Urinary bladder (tissue), 2 donors: ENCODE results near the gene SARM1. TPM values are rescaled to one million over a fixed set of nuclear protein-coding genes. Genes with fewer than 3 reads are reported as not detected.

Source experiments
- polyA plus RNA-seq: library from polyadenylated mRNA; stranded (reverse); fragments of 200-250 nt; gene quantifications from one replicate; pipeline ENCODE4 v1.2.3, GENCODE V29; 2013
- total RNA-seq: library from RNA; depleted of rRNA; stranded (reverse); fragments of >200 nt; gene quantifications from one replicate; pipeline ENCODE4 v1.2.3, GENCODE V29; 2014
- donor health status: healthy.

Gene SARM1
- total and polyA plus RNA-seq, 2 donors = 10.2 to 16.6 TPM

Other genes with a start within 250 kb of the SARM1 start
- 62.7 TPM for gene TMEM97, start 52.5 kb upstream of the SARM1 start, total RNA-seq
- gene TMEM97, start 52.5 kb upstream of the SARM1 start, polyA plus RNA-seq = 16.8 TPM
- 57.4 TPM for gene IFT20, start 36.2 kb upstream of the SARM1 start, total RNA-seq
- gene IFT20, start 36.2 kb upstream of the SARM1 start, polyA plus RNA-seq = 45.4 TPM
- gene TNFAIP1, start 35.9 kb upstream of the SARM1 start, total RNA-seq = 20.4 TPM
- gene TNFAIP1, start 35.9 kb upstream of the SARM1 start, polyA plus RNA-seq = 27.2 TPM
- gene POLDIP2, start 14.2 kb upstream of the SARM1 start, total RNA-seq = 35.1 TPM
- gene POLDIP2, start 14.2 kb upstream of the SARM1 start, polyA plus RNA-seq = 79.6 TPM
- not detected for gene SEBOX, start 6.5 kb upstream of the SARM1 start, total RNA-seq
- not detected for gene SEBOX, start 6.5 kb upstream of the SARM1 start, polyA plus RNA-seq
- gene VTN, start 1.4 kb upstream of the SARM1 start, total RNA-seq = 1.1 TPM
- gene VTN, start 1.4 kb upstream of the SARM1 start, polyA plus RNA-seq = 7.4 TPM
- 11.2 TPM for gene SLC46A1, start 34.5 kb downstream of the SARM1 start, total RNA-seq
- gene SLC46A1, start 34.5 kb downstream of the SARM1 start, polyA plus RNA-seq = 7.4 TPM
- gene SLC13A2, start 102.0 kb downstream of the SARM1 start, total RNA-seq = not detected
- gene SLC13A2, start 102.0 kb downstream of the SARM1 start, polyA plus RNA-seq = 0.03 TPM
- gene FOXN1, start 134.7 kb downstream of the SARM1 start, total RNA-seq = 0.11 TPM
- gene FOXN1, start 134.7 kb downstream of the SARM1 start, polyA plus RNA-seq = 0.13 TPM
- gene UNC119, start 180.9 kb downstream of the SARM1 start, total RNA-seq = 15.2 TPM
- gene UNC119, start 180.9 kb downstream of the SARM1 start, polyA plus RNA-seq = 24.4 TPM
- 21.1 TPM for gene PIGS, start 199.8 kb downstream of the SARM1 start, total RNA-seq
- 64.4 TPM for gene PIGS, start 199.8 kb downstream of the SARM1 start, polyA plus RNA-seq
- 9.6 TPM for gene ALDOC, start 205.2 kb downstream of the SARM1 start, total RNA-seq
- gene ALDOC, start 205.2 kb downstream of the SARM1 start, polyA plus RNA-seq = 34.2 TPM
- 17.9 TPM for gene SPAG5, start 227.3 kb downstream of the SARM1 start, total RNA-seq
- 2.7 TPM for gene SPAG5, start 227.3 kb downstream of the SARM1 start, polyA plus RNA-seq
- gene RSKR, start 242.5 kb downstream of the SARM1 start, total RNA-seq = 13.0 TPM
- gene RSKR, start 242.5 kb downstream of the SARM1 start, polyA plus RNA-seq = 2.4 TPM